GM10248 (cell line): Measurements from ENCODE around the gene RRAS2.

Experiments
- CTCF ChIA-PET: fragments of 300-600 bp; sonication (Branson Sonifier 250); formaldehyde crosslinking; extraction: SDS; loops from one replicate; lab custom pipeline; 2021; ENCODE audit warnings: antibody characterized with exemption; lab: Yijun Ruan, JAX
- POLR2A ChIA-PET: fragments of 350-650 bp; sonication (Branson Sonifier 250); formaldehyde crosslinking; extraction: SDS; loops from one replicate; lab custom pipeline; 2020; ENCODE audit warnings: antibody characterized with exemption; lab: Yijun Ruan, JAX
- DNase-seq: peaks from one replicate; pipeline ENCODE4 v3.0.0; 2012; ENCODE audit errors: extremely low spot score
- CTCF ChIP-seq: IDR thresholded peaks from 2 replicates; pipeline ENCODE4 v1.5.1; 2012; ENCODE audit warnings: mild to moderate bottlenecking, low read depth; ENCODE audit errors: extremely low read depth, missing control alignments, control extremely low read depth

The RRAS2 gene

GRCh38 chr11:14339356-14339755 is 19.6 kb downstream of the RRAS2 start:
- no peak for DNase-seq
- TF ChIP-seq CTCF: no peak
- CTCF ChIA-PET: interaction anchor here (1.2 to 1.6 kb wide), 2 partner anchors 9 to 13 kb away, joined by 4 to 5 read pairs; no protein-coding TSS in a partner anchor
- POLR2A ChIA-PET: no interaction called here

GRCh38 chr11:14336507-14337503 is 22.2 kb downstream of the RRAS2 start:
- no peak for TF ChIP-seq CTCF
- DNase-seq: no peak
- POLR2A ChIA-PET: no interaction called here
- CTCF ChIA-PET: interaction anchor here (0.7 to 3.2 kb wide), 7 partner anchors 8 to 36 kb away, joined by 3 to 13 read pairs (median 6); no protein-coding TSS in a partner anchor

- no peak for TF ChIP-seq CTCF
- POLR2A ChIA-PET: no interaction called here
- DNase-seq: no peak
- CTCF ChIA-PET: interaction anchor here (1.0 to 3.2 kb wide), 7 partner anchors 9 to 35 kb away, joined by 3 to 13 read pairs (median 6); no protein-coding TSS in a partner anchor
Measured at GRCh38 chr11:14335712-14336111, 23.3 kb downstream of the RRAS2 start.

- no peak for DNase-seq
- ChIA-PET POLR2A (no interaction called here), CTCF (interaction anchor here (1.9 to 3.2 kb wide), 3 partner anchors 12 to 34 kb away, joined by 6 to 13 read pairs (median 11); no protein-coding TSS in a partner anchor)
- TF ChIP-seq CTCF: no peak
Measured at GRCh38 chr11:14334893-14335292, 24.1 kb downstream of the RRAS2 start.

- CTCF ChIA-PET: interaction anchor here (0.8 to 3.2 kb wide), 4 partner anchors 9 to 33 kb away, joined by 3 to 13 read pairs (median 6); no protein-coding TSS in a partner anchor
- no peak for TF ChIP-seq CTCF
- no peak for DNase-seq
- POLR2A ChIA-PET: no interaction called here
Measured at GRCh38 chr11:14334192-14334591, 24.8 kb downstream of the RRAS2 start.

GRCh38 chr11:14331476-14332136 is 27.4 kb downstream of the RRAS2 start:
- peak; percentile 24 for DNase-seq
- ChIA-PET POLR2A (interaction anchor here (0.6 to 0.7 kb wide), 4 partner anchors 14 to 594 kb away, joined by 3 to 10 read pairs (median 4); no protein-coding TSS in a partner anchor), CTCF (interaction anchor here (1.0 to 1.5 kb wide), 2 partner anchors 11 to 23 kb away, joined by 3 to 5 read pairs; no protein-coding TSS in a partner anchor)
- TF ChIP-seq CTCF: no peak
